OCI-LY7 (cell line): ENCODE measurements around the gene CCDC3. TPM values are rescaled to one million over a fixed set of nuclear protein-coding genes. Genes with fewer than 3 reads are reported as not detected.

Experiments used
- BruUV-seq: library from RNA; stranded (reverse); fragments of 400-500 nt; replicated peaks from 2 replicates; lab custom pipeline; 2021; lab: Mats Ljungman, UMichigan
- CTCF ChIA-PET: fragments of 300-600 bp; sonication (Branson Sonifier 250); formaldehyde crosslinking; loops from one replicate; lab custom pipeline; 2022; ENCODE audit warnings: antibody characterized with exemption; ENCODE audit not compliant: unreplicated experiment; lab: Charles Lee
- POLR2A ChIA-PET: fragments of 300-600 bp; sonication (Branson Sonifier 250); formaldehyde crosslinking; loops from one replicate; lab custom pipeline; 2022; ENCODE audit warnings: antibody characterized with exemption; lab: Charles Lee
- DNase-seq: peaks from one replicate; pipeline ENCODE4 v3.0.0-alpha.2; 2015; ENCODE audit warnings: low spot score
- H2AFZ ChIP-seq: fragments of 200-600 bp; sonication (generic), shearing (Covaris generic); 2 replicates; pipeline ENCODE4 v1.6.1; 2014; ENCODE audit warnings: mild to moderate bottlenecking, antibody characterized with exemption, low read length, moderate library complexity
- H3K27ac ChIP-seq: fragments of 200-600 bp; sonication (generic); 2 replicates; pipeline ENCODE4 v1.5.1; 2014; ENCODE audit warnings: mixed run types, low read depth, mild to moderate bottlenecking, moderate library complexity, low read length, inconsistent platforms; ENCODE audit not compliant: poor library complexity, severe bottlenecking
- H3K36me3 ChIP-seq: fragments of 200-600 bp; sonication (generic); 2 replicates; pipeline ENCODE4 v1.6.1; 2014; ENCODE audit warnings: mild to moderate bottlenecking, antibody characterized with exemption, low read length, moderate library complexity, mixed read lengths; ENCODE audit not compliant: insufficient read depth
- H3K4me1 ChIP-seq: fragments of 200-600 bp; sonication (generic); 2 replicates; pipeline ENCODE4 v1.5.1; 2014; ENCODE audit warnings: mild to moderate bottlenecking, low read length; ENCODE audit not compliant: insufficient read depth, poor library complexity, severe bottlenecking
- H3K4me2 ChIP-seq: fragments of 200-600 bp; sonication (generic); 2 replicates; pipeline ENCODE4 v1.6.1; 2014; ENCODE audit warnings: mild to moderate bottlenecking, low read length
- H3K4me3 ChIP-seq: fragments of 200-600 bp; sonication (generic); 2 replicates; pipeline ENCODE4 v1.5.1; 2014; ENCODE audit warnings: mild to moderate bottlenecking, low read depth, low read length; ENCODE audit not compliant: poor library complexity, severe bottlenecking
- H3K79me2 ChIP-seq: fragments of 200-600 bp; sonication (generic); 2 replicates; pipeline ENCODE4 v1.6.1; 2016; ENCODE audit warnings: low read depth, mild to moderate bottlenecking, low read length, moderate library complexity, mixed read lengths; ENCODE audit not compliant: insufficient read depth
- H3K9me2 ChIP-seq: fragments of 200-600 bp; sonication (generic); 2 replicates; pipeline ENCODE4 v1.6.1; 2016; ENCODE audit warnings: mild to moderate bottlenecking, low read length, mixed read lengths; ENCODE audit not compliant: insufficient read depth
- H3K9me3 ChIP-seq: fragments of 200-600 bp; sonication (generic); 2 replicates; pipeline ENCODE4 v1.6.1; 2014; ENCODE audit warnings: mild to moderate bottlenecking, mixed run types, low read length, mixed read lengths
- H4K20me1 ChIP-seq: fragments of 200-600 bp; sonication (generic); 2 replicates; pipeline ENCODE4 v1.6.1; 2014; ENCODE audit warnings: mild to moderate bottlenecking, antibody characterized with exemption, low read length, moderate library complexity, mixed read lengths; ENCODE audit not compliant: insufficient read depth
- CTCF ChIP-seq: fragments of 200-600 bp; sonication (generic); conservative IDR thresholded peaks from 2 replicates; pipeline ENCODE4 v1.5.1; 2014; ENCODE audit warnings: mild to moderate bottlenecking, antibody characterized with exemption, low read length, moderate library complexity, mixed read lengths
- EZH2phosphoT487 ChIP-seq: fragments of 200-600 bp; sonication (generic); IDR thresholded peaks from 2 replicates; pipeline ENCODE4 v1.6.1; 2018; ENCODE audit warnings: low read depth, borderline replicate concordance, mild to moderate bottlenecking, mixed run types, antibody characterized with exemption, low read length, moderate library complexity, mixed read lengths
- intact Hi-C: fragments of 100-400 bp; cut with micrococcal nuclease; formaldehyde crosslinking; loops from one replicate; pipeline ENCODE4 v1.10.0; 2022; ENCODE audit not compliant: unreplicated experiment
- total RNA-seq, 2 experiments: library from RNA; depleted of rRNA in 1 of 2; stranded (reverse); fragments of >200 nt in 1 of 2; shearing (Covaris generic) in 1 of 2; gene quantifications; 2 replicates each; pipeline ENCODE4 v1.2.3, GENCODE V29; 2014 to 2022

Gene CCDC3
- total RNA-seq, 2 experiments from 2014 or later = not detected

- BruUV-seq = no TSS peak
- TF ChIP-seq CTCF (no peak), EZH2phosphoT487 (no peak)
- Histone ChIP-seq H3K9me3 (no peaks in the 10 kb centered on the region), H3K9me2 (no peaks in the 10 kb centered on the region; the same call in 1 of the 2 replicates), H3K27ac (no peak overlapping the region), H3K36me3 (no peaks in the 10 kb centered on the region), H3K4me1 (no peaks in the 10 kb centered on the region), H4K20me1 (no peaks in the 10 kb centered on the region), H2AFZ (no peak overlapping the region), H3K4me2 (no peak overlapping the region), H3K79me2 (no peaks in the 10 kb centered on the region), H3K4me3 (no peak overlapping the region)
- DNase-seq = no peak
- CTCF ChIA-PET = no interaction called here
- intact Hi-C loops = no loop called here
- POLR2A ChIA-PET = interaction anchor here (0.6 kb wide), 1 partner anchor 21 kb away, joined by 3 read pairs; no protein-coding TSS in a partner anchor
These were observed 75.7 kb downstream of the CCDC3 start for GRCh38 chr10:12925845-12926244.

GRCh38 chr10:12924911-12925310 is 76.6 kb downstream of the CCDC3 start:
- no peak for DNase-seq
- ChIA-PET CTCF (no interaction called here), POLR2A (no interaction called here)
- Histone ChIP-seq H3K4me1 (no peaks in the 10 kb centered on the region), H2AFZ (no peak overlapping the region), H4K20me1 (no peaks in the 10 kb centered on the region), H3K36me3 (no peaks in the 10 kb centered on the region), H3K4me2 (no peak overlapping the region), H3K79me2 (no peaks in the 10 kb centered on the region), H3K9me2 (no peaks in the 10 kb centered on the region; the same call in 1 of the 2 replicates), H3K9me3 (no peaks in the 10 kb centered on the region), H3K4me3 (no peak overlapping the region), H3K27ac (no peak overlapping the region)
- no TSS peak for BruUV-seq
- no peak for TF ChIP-seq EZH2phosphoT487
- no peak for TF ChIP-seq CTCF
- intact Hi-C loops = no loop called here

DNA sequence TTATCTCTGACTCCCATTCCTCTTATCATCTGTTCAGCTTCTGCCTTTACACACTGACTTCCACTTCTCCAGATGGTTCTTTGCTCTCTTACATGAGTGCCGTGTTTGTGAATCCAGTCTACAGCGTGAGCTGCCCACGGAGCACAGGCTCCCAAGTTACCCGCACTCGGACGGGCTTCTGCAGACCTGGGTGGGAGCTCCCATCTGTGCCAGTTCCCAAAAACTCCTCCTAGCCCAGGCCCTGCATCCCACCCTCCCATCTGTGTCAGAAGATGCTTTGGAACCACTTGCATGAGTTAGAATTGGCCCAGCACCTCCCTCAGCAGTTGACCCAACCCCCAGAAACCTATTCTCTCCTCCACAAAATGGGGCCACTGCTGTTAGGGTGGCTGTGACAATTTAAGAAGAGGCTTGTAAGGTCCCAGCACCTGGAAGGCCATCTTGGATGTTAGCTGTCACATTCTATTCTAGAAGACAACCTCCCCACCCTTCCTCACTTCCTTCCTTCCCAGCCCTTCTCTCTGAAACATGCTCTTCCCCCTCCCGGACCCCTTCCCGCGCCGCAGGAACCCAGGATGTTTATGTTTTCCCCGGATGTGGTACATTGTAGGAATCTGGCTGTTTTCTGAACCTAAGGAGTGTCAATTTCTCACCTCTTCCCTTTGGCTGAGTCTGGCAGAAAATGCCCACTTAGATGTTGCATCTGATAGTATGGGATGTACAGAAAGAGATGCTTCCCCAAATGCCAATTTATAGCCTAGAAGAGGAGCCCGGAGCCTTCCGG is 79.2 kb downstream of the CCDC3 start:
- Histone ChIP-seq H2AFZ (no peak overlapping the region), H3K9me3 (no peaks in the 10 kb centered on the region), H3K4me3 (no peak overlapping the region), H3K36me3 (no peaks in the 10 kb centered on the region), H3K4me2 (no peak overlapping the region), H3K9me2 (no peaks in the 10 kb centered on the region; the same call in 1 of the 2 replicates), H4K20me1 (no peaks in the 10 kb centered on the region), H3K4me1 (no peaks in the 10 kb centered on the region), H3K27ac (no peak overlapping the region), H3K79me2 (no peaks in the 10 kb centered on the region)
- no TSS peak for BruUV-seq
- DNase-seq = no peak
- ChIA-PET POLR2A (no interaction called here), CTCF (no interaction called here)
- TF ChIP-seq EZH2phosphoT487 = no peak
- no peak for TF ChIP-seq CTCF
- intact Hi-C loops = no loop called here
